GM21528 (cell line): Measurements from ENCODE around the gene KLHDC7B.
"Not testable (repeated sequence)": the region's sequence is repeated elsewhere in the genome, so short reads cannot be mapped to it uniquely, and the experiment has no call there.

ENCODE experiments used
- ATAC-seq: cut with Tn5 transposase; IDR thresholded peaks from one replicate; pipeline ENCODE4 v1.9.1; 2021; ENCODE audit warnings: mild to moderate bottlenecking, moderate library complexity; ENCODE audit not compliant: unreplicated experiment, low FRiP score

The KLHDC7B gene

DNA sequence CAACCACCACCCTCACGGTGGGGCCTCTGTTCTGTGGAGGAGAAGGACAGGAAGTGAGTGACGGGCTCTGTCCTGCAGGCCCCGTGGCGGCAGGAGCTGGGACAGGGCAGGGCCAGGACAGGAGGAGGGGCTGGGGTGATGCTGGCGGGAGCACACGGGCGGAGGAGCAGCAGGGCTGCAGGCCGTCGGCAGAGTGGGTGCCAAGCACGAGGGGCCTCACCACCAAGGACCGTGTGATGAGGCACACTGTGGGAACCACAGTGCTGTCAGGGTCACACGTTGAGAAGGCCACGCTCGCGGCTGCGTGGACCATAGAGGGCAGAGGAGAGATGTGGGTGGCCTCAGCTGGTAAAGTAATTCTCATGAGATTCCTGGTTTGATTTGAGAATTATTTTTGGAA, 28.8 kb upstream of the KLHDC7B start:
- ATAC-seq, result no peak

DNA sequence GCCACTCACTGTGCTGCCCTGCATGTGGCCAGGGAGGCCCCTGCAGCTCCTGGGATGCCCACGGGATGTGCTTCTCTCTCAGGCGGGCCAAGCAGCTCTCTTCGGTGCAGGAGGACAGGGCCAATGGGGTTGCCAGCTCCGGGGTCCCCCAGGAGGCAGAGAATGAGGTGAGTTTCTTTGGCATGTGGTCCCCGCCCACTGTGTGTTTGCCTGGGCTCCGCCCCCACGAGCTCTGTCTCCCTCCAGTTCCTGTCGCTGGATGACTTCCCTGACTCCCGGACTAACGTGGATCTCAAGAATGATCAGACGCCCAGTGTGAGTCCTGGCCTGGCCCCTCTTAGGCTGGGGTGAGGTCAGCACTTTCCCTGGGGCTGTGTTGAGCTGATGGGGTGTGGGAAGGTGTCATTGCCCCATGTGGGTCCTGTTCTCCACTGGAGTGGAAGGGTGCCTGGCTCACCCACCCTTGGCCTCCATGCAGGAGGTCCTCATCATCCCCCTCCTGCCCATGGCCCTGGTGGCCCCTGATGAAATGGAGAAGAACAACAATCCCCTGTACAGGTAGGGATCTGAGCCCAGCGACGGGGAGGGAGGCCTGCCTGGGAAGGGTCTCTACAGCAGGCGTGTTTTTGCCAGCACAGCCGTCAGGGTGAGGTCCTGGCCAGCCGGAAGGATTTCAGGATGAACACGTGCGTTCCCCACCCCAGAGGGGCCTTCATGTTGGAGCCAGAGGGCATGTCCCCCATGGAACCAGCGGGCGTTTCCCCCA, 28.0 kb upstream of the KLHDC7B start:
- ATAC-seq, result no peak

DNA sequence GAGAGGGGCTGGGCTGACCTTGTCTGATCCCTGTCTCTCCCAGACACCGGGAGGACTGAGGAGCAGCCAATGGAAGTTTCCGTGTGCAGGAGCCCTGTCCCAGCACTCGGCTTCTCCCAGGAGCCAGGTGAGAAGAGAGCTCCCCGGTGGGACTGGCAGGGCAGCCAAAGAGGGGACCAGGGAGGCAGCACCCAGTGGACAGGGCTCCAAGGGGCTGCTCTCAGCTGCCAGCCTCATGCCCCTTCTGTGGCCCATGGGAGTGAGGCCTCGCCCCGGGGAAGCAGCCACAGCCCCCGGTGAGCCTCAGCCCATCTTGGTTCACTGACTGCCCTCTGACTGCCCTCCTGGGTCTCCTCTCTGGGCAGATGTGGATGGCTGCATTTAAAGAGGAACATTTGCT, 27.1 kb upstream of the KLHDC7B start:
- ATAC-seq, result no peak

DNA sequence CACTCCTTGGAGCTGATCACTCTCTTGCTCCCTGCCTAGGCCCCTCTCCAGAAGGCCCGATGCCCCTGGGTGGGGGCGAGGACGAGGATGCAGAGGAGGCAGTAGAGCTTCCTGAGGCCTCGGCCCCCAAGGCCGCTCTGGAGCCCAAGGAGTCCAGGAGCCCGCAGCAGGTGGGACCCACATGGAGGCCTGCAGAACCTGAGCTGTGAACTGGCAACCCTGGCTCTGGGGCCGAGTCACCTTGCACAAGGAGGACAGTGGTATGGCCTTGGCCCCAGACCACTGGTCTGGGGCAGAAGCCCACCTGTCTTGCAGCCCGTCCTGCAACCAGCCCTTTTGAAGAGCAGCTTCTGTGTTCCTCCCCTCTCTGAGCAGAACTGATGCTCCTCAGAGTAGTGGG, 26.5 kb upstream of the KLHDC7B start:
- ATAC-seq, result no peak

DNA sequence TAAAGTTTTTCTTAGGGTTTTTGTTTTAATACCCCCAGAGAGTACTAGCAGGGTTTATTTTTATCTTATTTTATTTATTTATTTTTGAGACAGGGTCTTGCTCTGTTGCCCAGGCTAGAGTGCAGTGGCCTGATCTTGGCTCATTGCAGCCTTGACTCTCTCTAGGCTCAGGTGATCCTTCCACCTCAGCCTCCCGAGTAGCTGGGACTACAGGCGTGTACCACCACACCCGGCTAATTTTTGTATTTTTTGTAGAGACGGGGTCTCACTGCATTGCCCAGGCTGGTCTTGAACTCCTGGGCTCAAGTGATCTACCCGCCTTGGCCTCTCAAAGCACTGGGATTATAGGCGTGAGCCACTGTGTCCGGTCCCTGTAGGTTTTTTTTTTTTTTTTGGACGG, 25.5 kb upstream of the KLHDC7B start:
- ATAC-seq, result not testable (repeated sequence)

DNA sequence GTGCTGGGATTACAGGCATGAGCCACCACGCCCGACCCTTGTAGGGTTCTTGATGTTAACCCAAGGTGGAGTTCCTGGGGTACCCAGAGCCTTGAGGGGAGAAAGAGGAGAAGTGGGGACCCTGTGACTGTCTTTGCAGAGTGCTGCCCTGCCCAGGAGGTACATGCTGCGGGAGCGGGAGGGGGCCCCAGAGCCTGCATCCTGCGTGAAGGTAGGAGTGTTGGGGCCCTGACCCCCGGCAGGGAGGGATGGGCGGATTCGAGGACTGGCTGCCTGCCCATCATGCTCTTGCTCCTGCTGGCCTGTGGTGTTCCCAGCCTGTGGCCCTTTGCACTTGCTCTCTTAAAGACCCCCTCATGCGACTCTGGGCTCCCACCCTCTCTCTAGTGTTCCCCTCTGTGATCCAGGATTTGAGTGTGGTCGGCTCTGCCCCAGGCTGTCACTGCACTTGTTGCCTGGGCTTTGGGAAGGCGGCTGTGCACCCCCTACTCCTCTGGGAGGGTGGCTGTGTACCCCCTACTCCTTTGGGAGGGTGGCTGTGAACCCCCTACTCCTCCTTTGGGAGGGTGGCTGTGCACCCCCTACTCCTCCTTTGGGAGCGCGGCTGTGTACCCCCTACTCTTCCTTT, 24.8 kb upstream of the KLHDC7B start:
- no peak for ATAC-seq

DNA sequence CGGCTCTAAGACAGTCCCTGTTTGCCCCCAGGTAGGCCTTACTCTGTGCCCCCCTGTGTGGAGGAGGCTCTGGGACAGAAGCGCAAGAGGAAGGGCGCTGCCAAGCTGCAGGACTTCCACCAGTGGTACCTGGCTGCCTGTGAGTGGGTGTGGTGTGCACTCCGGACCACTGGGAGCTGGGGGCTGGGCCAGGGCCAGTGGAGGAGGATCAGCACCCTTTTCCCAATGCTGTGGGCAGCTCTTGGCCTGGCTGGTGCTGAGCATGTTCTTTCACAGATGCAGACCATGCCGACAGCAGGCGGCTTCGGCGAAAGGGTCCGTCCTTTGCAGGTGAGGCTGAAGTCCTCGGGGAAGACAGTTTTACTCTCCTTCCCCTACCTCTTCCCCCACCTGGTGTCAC, 24.0 kb upstream of the KLHDC7B start:
- no peak for ATAC-seq

DNA sequence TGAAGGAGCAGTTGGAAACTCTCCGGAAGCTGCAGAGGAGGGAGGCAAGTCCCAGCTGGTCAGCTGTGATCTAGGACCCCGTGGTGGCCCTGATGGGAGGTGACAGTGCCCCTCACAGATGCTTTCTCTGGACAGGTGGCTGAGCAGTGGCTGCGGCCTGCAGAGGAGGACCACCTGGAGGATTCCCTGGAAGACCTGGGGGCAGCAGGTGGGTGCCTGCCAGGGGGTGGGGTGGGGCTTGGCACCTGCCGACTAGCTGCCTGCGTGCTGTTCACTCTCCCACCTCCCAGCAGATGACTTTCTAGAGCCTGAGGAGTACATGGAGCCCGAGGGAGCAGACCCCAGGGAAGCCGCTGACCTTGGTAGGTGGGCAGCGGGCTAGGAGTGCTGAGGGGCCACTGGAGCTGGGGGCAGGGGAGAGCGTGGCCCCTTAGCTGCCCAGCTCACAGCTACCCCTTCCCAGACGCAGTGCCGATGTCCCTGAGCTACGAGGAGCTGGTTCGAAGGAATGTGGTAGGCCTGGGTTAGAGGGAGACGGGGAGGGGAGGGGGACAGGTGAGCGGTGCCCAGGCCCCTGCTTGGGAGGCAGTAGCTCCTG, 23.4 kb upstream of the KLHDC7B start:
- no peak for ATAC-seq

DNA sequence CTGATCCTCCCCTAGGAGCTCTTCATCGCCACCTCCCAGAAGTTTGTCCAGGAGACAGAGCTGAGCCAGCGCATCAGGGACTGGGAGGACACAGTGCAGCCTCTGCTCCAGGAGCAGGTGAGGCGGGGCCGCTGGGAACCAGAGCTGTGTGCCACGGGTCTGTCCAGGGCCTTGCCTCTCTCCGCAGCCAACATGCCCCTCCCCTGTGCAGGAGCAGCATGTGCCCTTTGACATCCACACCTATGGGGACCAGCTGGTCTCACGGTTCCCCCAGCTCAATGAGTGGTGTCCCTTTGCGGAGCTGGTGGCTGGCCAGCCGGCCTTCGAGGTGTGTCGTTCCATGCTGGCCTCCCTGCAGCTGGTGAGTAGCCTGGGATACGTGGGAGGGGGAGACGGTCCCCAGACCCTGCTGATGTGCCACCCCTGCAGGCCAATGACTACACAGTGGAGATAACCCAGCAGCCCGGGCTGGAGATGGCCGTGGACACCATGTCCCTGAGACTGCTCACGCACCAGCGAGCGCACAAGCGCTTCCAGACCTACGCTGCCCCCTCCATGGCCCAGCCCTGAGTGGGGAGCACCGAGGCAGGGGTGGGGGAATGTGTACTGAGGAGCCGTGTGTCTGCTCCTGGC, 22.8 kb upstream of the KLHDC7B start:
- ATAC-seq, result no peak

DNA sequence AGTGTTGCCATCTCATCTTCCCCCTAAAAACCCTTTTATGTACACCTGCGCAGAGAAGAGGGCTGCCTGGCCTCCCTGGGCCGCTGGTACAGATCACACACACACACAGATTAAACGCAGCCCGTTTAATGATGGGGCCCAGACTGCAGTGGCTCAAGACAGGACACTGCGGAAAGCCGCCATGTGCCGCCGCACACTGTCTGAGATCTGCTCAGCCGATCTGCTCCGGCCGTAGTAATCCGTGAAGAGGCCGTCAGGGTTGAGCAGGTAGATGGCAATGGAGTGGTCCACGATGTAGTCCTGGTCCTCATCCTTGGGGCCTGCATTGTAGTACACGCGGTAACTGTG, 22.3 kb upstream of the KLHDC7B start:
- ATAC-seq, result no peak

DNA sequence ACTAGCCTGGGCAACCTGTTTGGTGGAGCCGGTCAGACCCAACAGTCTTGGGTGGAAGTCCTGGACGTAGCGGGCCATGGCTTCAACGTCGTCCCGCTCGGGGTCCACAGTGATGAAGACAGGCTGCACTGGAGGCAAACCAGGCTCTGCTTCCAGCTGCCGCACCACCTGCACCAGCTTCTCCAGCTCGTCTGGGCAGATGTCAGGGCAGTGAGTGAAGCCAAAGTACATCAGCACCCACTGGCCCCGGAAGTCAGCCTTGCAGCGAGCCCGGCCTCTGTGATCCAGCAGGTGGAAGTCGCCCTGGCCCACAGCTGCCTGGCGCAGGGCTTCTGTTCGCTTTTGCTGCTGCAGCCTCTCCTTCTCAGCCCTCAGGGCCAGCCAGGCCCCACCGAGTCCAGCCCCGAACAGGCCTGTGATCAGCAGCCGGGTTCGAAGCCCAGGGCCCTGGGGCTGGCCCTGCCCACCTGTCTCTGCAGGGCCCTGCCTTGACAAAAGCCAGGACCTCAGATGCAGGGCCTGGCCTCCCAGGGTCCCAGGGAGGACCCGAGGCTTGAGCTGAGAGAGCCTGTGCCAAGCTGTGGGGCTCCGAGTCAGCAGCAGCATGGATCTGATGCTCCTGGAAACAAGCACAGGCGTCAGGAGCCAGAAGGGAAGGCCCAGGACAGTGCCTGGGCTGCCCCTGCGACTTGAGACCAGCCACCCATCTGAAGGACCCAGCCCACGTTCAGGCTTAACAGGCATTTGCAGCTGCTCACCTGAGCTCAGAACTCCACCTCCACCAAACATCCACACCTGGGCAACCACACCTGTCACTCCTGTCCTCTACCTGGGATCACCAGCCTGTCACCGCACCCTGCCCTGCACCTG, 21.7 kb upstream of the KLHDC7B start:
- no peak for ATAC-seq

DNA sequence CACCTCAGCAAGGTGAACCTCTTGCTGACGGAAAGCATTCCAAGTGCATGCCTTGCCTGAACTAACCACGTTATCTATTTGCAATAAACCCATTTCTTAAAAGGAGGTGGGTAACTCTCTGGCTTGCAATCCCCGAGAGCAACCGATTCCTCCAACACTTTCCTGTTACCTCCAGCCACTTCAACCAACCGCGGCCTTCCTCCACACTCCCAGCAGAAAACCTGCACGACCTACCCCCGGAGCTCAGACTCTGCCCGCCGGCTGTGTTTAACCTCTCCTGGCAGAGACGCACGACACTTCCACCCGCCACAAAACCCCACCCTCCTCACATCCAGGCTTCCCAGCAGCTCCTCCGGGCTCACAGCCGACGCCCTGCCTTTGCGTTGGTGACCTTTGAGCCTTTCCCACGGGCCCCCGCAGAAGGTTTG, 21.0 kb upstream of the KLHDC7B start:
- ATAC-seq, result no peak

DNA sequence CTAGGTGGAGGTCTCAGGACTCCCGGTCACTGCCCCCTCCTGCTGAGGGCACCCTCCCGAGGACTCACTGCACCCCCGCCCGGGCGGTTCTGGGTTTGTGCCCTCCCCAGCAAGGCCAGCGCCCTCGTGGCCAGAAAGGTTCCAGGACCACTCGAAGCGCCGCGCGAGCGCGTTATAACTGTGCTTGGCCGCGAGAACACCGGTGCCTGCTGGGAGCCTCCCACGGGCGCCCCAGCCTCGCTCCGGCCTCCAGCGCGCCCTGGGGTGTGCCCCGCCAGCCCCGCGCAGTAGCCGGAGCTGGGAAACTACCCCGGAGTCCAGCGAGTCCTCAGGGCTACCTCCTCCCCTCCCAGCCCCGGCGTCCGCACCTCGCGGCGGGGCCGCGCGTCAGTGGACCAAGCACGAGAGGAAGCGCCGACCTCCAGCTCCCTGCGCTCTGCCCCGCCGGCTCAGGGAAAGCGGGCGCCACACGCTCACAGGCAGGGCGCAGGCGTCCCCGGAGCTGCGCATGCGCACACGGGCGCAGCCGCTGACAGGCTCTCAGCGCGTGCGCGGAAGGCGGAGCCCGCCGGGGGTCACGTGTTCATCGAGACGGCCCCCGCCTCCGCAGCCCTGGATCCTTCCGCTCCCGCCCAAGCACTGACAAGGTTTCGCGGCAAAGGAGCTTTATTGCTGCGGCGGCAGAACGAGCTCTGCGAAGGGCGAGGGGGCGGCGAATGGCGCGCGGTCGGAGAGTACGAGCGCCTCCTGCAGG, 20.4 kb upstream of the KLHDC7B start, which contains the start of gene SCO2:
Gene SCO2, minus strand, starts transcription at position 495 of the 754 bp plus-strand sequence. CDS start 1,187 bp downstream, outside the sequence.
- ATAC-seq, result peak; percentile 33

DNA sequence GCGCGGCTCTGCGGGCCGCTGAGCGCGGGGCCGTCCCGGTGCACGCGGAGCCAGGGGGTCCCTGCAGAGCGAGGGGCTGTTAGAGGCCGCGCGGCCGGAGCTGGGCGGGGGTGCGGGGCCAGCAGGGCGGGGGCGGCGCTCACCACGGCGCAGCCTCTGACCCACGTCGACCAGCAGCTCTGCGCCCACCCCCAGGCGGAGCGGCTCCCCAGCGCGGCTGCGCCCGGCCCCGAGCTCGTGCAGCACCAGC, 19.9 kb upstream of the KLHDC7B start:
- no peak for ATAC-seq

DNA sequence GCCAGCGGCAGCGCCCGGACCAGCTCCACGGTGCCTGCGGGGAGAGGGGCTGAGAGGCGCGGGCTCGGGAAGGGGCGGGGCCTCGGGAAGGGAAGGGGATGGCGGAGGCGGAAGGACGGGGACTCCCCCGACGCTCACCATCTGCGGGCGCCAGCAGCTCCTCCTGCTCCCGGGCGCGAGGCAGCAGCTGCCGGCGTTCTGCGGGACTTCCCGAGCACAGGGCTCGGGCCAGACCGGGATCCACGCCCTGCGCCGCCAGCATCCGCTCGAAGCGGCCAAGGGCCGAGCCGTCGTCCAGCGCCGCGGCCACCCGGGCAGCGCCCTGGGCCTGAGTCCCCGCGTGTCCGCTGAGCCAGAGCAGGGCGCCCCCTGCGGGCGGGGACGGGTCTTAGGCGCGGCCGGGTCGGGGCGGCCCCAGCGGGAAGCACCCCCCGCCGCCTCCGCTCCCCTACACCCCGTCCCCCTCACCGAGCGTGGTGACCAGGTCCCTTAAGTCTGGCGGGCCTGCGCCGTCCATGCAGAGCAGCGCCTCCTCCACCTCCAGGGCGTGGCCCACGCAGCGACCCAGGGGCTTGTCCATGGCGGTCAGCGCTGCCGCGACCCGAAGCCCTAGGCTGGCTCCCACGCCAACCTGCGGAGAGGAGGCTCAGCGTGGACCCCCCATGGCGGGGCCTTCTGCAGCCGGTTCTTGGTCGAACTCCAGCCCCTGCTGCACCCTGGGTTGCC, 19.4 kb upstream of the KLHDC7B start:
- peak; percentile 23 for ATAC-seq

DNA sequence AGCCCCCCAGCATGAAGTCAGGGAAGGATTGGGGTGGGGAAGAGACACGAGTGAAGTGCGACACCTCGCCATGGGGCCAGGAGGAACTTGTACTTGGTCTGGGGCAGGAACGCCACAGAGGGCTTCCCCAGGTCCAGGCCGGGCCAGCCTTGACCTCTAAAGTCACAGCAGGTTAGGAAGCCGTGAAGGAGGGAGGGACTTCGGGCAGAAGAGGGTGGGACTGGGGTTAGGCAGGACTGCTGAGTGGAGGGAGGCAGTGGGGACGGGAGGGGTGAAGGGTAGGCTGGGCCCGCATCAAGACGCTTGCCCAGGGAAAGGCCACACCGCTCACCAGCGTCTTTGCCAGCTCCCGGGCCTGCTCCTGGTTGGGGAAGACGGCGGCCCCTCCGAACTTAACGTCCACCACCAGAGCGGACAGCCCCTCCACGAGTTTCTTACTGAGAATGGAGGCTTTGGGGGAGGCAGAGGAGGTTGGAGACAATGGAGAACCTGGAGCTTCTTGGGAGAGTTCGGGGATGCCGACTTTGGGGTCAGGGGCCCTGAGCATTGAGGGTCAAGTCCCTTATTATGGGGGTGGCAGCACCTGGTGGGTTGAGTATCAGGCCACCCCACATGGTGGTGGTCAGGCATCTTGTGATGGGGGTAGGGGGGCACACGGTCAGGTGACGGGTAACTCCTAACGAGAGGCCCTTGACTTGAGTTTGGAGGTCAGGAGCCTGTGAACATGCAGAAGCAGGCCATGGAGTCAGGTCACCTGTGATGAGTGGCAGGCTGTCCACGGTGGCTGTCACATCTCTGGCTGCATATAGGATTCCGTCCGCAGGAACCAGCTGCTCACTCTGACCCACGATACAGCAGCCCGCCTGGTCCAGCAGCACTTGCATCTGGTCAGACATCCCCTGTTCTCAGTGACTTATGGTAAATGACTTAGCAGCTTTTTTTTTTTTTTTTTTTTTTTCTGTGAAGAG, 18.6 kb upstream of the KLHDC7B start:
- ATAC-seq, result no peak

DNA sequence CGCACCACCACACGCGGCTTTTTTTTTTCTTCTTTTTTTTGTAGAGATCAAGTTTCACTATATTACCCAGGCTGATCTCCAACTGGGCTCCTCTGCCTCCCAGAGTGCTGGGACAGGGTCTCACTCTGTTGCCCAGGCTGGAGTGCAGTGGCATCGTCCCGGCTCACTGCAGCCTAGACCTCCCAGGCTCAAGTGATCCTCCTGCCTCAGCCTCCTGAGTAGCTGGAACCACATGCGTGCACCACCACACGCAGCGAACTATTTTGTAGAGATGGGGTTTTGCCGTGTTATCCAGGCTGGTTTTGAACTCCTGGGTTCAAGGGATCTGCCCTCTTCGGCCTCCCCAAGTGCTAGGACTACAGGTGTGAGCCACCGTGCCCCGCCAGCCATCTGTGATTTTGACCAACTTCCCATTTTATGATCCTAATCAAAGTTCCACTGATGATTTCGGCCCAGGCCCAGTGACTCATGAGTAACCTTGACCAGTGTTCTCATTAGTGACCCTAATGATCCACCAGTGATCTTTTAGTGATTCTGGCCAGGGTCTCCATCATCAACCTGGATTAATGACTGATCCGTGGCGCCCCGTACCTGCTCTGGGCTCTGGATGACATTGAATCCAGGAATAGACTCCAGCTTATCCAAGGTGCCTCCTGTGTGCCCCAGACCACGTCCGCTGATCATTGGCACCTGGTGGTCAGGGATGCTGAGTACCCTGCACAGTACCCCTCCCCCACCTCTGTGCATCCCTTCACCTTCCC, 17.6 kb upstream of the KLHDC7B start:
- ATAC-seq, result no peak
